Fibroblast of lung (primary cell): ENCODE results near the gene OR52B2. TPM values are rescaled to one million over a fixed set of nuclear protein-coding genes. Genes with fewer than 3 reads are reported as not detected.

Experiments
- DNase-seq, 2 donors: peaks; one replicate each; pipeline versions ENCODE4 v3.0.0 to v3.0.0-alpha.2; 2010; ENCODE audit warnings: low read depth in 2 of 2
- H2AFZ ChIP-seq: 2 replicates; pipeline ENCODE4 v1.5.1; 2012; ENCODE audit warnings: low read length, control low read depth, inconsistent platforms
- H3K27ac ChIP-seq: 2 replicates; pipeline ENCODE4 v1.5.1; 2011; ENCODE audit warnings: low read length, control low read depth; ENCODE audit not compliant: insufficient read depth
- H3K27me3 ChIP-seq: 2 replicates; pipeline ENCODE4 v1.5.1; 2011; ENCODE audit warnings: mild to moderate bottlenecking, low read length; ENCODE audit not compliant: control insufficient read depth, insufficient read depth
- H3K36me3 ChIP-seq: 2 replicates; pipeline ENCODE4 v1.5.1; 2011; ENCODE audit warnings: low read length; ENCODE audit not compliant: control insufficient read depth, insufficient read depth
- H3K4me1 ChIP-seq: 2 replicates; pipeline ENCODE4 v1.5.1; 2011; ENCODE audit warnings: low read length; ENCODE audit not compliant: control insufficient read depth, insufficient read depth; ENCODE audit errors: extremely low read depth
- H3K4me2 ChIP-seq: 2 replicates; pipeline ENCODE4 v1.5.1; 2011; ENCODE audit warnings: low read length, control low read depth; ENCODE audit not compliant: insufficient read depth; ENCODE audit errors: extremely low read depth
- H3K4me3 ChIP-seq, 4 experiments: fragments of 200-600 bp in 1 of 4; sonication (generic) in 1 of 4; replicated peaks in 1 of 4; 2 replicates each; pipeline ENCODE4 v1.5.1; 2011 to 2016; ENCODE audit warnings: low read length in 4 of 4, low read depth in 3 of 4, mild to moderate bottlenecking in 3 of 4, control low read depth in 2 of 4, inconsistent platforms in 1 of 4, mixed read lengths in 1 of 4; ENCODE audit not compliant: insufficient read depth in 1 of 4; ENCODE audit errors: control extremely low read depth in 1 of 4
- H3K79me2 ChIP-seq: 2 replicates; pipeline ENCODE4 v1.5.1; 2012; ENCODE audit warnings: mild to moderate bottlenecking, low read length, inconsistent platforms; ENCODE audit not compliant: control insufficient read depth, insufficient read depth
- H3K9ac ChIP-seq: 2 replicates; pipeline ENCODE4 v1.5.1; 2011; ENCODE audit warnings: mild to moderate bottlenecking, low read length, control low read depth; ENCODE audit not compliant: insufficient read depth
- H3K9me3 ChIP-seq: 2 replicates; pipeline ENCODE4 v1.5.1; 2012; ENCODE audit warnings: low read depth, low read length; ENCODE audit not compliant: control insufficient read depth, insufficient read depth
- H4K20me1 ChIP-seq: 2 replicates; pipeline ENCODE4 v1.5.1; 2011; ENCODE audit warnings: low read length; ENCODE audit not compliant: control insufficient read depth, insufficient read depth; ENCODE audit errors: extremely low read depth
- EZH2 ChIP-seq: IDR thresholded peaks from 2 replicates; pipeline ENCODE4 v1.5.1; 2012; ENCODE audit warnings: low read length, control low read depth, mild to moderate bottlenecking; ENCODE audit errors: missing control alignments
- polyA plus RNA-seq, 2 donors: library from polyadenylated mRNA; depleted of rRNA in 1 of 2; stranded (reverse) in 1 of 2; unstranded in 1 of 2; fragments of >200 nt; gene quantifications; 2 replicates each; pipeline ENCODE4 v1.2.1, GENCODE V29; 2011 to 2012; ENCODE audit warnings: missing spikeins in 1 of 2
- total RNA-seq: library from RNA; depleted of rRNA; stranded (reverse); fragments of >200 nt; gene quantifications from 2 replicates; pipeline ENCODE4 v1.2.1, GENCODE V29; 2014
- TF ChIP-seq, protein P1 (sequence below), 2 donors: IDR thresholded peaks in 1 of 2; conservative IDR thresholded peaks in 1 of 2; 1 replicate in 1 of 2; 2 replicates in 1 of 2; pipeline ENCODE4 v1.5.1; 2011 to 2012; ENCODE audit warnings: low read length in 2 of 2, control low read depth in 1 of 2, inconsistent platforms in 1 of 2, low read depth in 1 of 2, mild to moderate bottlenecking in 1 of 2

Gene OR52B2
- total and polyA plus RNA-seq, 2 donors (not counting 1 experiment from before 2014, with no cell fraction given): not detected

DNA sequence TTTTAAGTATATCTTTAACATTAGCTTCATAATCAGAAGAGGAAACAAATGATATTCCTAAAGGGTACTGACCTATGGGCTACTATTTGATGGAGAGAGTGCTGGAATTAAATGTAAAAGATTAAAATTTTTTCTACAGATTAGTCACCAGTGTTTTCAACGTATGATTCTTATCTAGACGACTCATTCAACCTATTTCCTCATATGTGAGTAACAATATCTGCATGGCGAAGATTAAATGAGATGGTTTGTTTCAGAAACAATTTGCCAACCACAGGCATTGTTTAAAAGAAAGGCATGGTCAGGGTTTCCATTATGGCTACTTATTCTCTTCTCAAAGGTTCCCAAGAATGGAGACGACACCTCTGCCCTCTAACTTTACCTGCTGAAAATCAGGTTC lies 42.2 kb downstream of the OR52B2 start:
- Histone ChIP-seq H3K4me2 (no peak overlapping the region), H3K36me3 (no peaks in the 10 kb centered on the region), H2AFZ (no peak overlapping the region), H3K27me3 (no peaks in the 10 kb centered on the region), H3K9ac (no peak overlapping the region), H3K79me2 (no peaks in the 10 kb centered on the region), H3K4me3 (no peak overlapping the region), H3K9me3 (no peaks in the 10 kb centered on the region), H4K20me1 (no peaks in the 10 kb centered on the region), H3K4me1 (no peaks in the 10 kb centered on the region), H3K27ac (no peak overlapping the region)
- TF ChIP-seq EZH2: no peak
- TF ChIP-seq, protein P1, sequence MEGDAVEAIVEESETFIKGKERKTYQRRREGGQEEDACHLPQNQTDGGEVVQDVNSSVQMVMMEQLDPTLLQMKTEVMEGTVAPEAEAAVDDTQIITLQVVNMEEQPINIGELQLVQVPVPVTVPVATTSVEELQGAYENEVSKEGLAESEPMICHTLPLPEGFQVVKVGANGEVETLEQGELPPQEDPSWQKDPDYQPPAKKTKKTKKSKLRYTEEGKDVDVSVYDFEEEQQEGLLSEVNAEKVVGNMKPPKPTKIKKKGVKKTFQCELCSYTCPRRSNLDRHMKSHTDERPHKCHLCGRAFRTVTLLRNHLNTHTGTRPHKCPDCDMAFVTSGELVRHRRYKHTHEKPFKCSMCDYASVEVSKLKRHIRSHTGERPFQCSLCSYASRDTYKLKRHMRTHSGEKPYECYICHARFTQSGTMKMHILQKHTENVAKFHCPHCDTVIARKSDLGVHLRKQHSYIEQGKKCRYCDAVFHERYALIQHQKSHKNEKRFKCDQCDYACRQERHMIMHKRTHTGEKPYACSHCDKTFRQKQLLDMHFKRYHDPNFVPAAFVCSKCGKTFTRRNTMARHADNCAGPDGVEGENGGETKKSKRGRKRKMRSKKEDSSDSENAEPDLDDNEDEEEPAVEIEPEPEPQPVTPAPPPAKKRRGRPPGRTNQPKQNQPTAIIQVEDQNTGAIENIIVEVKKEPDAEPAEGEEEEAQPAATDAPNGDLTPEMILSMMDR (conservative IDR thresholded peaks at IDR 0.05 in 1 of 2, IDR thresholded peaks at IDR 0.05 in 1 of 2; ENCODE audit: low read depth in 1 of 2, low read length in 2 of 2): no peak
- DNase-seq: no peak

DNA sequence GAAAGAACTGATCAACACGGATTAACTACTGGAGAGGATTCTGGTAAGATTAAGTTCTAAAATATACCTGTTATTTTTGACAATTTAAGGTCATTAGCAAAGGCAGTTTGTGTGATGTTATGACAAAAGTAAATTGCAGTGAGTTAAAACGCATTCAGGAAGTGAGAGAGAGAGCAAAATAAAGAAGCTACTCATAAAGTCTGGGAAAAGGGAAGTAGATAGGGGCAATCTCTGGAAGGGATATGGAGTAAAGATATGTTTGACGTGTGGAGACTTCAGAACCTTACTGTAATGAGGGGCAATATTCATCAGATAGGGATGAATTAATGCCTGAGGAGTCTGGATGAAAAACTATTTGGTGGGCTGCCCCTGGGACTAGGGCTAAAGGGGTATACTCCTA lies 45.9 kb downstream of the OR52B2 start:
- Histone ChIP-seq H3K27me3 (no peaks in the 10 kb centered on the region), H2AFZ (no peak overlapping the region), H3K4me3 (no peak overlapping the region), H3K79me2 (no peaks in the 10 kb centered on the region), H3K4me2 (no peak overlapping the region), H3K36me3 (no peaks in the 10 kb centered on the region), H3K4me1 (no peaks in the 10 kb centered on the region), H3K27ac (no peak overlapping the region), H4K20me1 (no peaks in the 10 kb centered on the region), H3K9ac (no peak overlapping the region), H3K9me3 (no peaks in the 10 kb centered on the region)
- no peak for DNase-seq
- TF ChIP-seq EZH2: no peak

Other genes starting within 250 kb of the OR52B2 start
- gene OR56A3, start 228.1 kb downstream of the OR52B2 start, total RNA-seq: not detected in 2 replicates
- gene OR56A3, start 228.1 kb downstream of the OR52B2 start, polyA plus RNA-seq: not detected in 2 replicates
- gene OR56A5, start 201.8 kb downstream of the OR52B2 start, total RNA-seq: not detected in 2 replicates
- gene OR56A5, start 201.8 kb downstream of the OR52B2 start, polyA plus RNA-seq: not detected in 2 replicates
- not detected in 2 replicates for gene OR52L1, start 183.3 kb downstream of the OR52B2 start, total RNA-seq
- not detected in 2 replicates for gene OR52L1, start 183.3 kb downstream of the OR52B2 start, polyA plus RNA-seq
- not detected in 2 replicates for gene OR56A4, start 163.4 kb downstream of the OR52B2 start, total RNA-seq
- gene OR56A4, start 163.4 kb downstream of the OR52B2 start, polyA plus RNA-seq: not detected in 2 replicates
- gene OR56A1, start 139.6 kb downstream of the OR52B2 start, total RNA-seq: not detected in 2 replicates
- not detected in 2 replicates for gene OR56A1, start 139.6 kb downstream of the OR52B2 start, polyA plus RNA-seq
- gene OR56B4, start 62.6 kb downstream of the OR52B2 start, total RNA-seq: not detected in 2 replicates
- not detected in 2 replicates for gene OR56B4, start 62.6 kb downstream of the OR52B2 start, polyA plus RNA-seq
- not detected in 2 replicates for gene OR52W1, start 28.9 kb upstream of the OR52B2 start, total RNA-seq
- not detected in 2 replicates for gene OR52W1, start 28.9 kb upstream of the OR52B2 start, polyA plus RNA-seq
- gene C11orf42, start 35.2 kb upstream of the OR52B2 start, total RNA-seq: not detected in 2 replicates
- gene C11orf42, start 35.2 kb upstream of the OR52B2 start, polyA plus RNA-seq: not detected in 2 replicates
- 6.9 and 15.4 TPM in 2 replicates for gene FHIP1B, start 64.3 kb upstream of the OR52B2 start, total RNA-seq
- gene FHIP1B, start 64.3 kb upstream of the OR52B2 start, polyA plus RNA-seq: 9.2 and 10.3 TPM in 2 replicates
- 0.17 TPM in 1 of 2 replicates, not detected in the other for gene CNGA4, start 68.8 kb upstream of the OR52B2 start, total RNA-seq
- gene CNGA4, start 68.8 kb upstream of the OR52B2 start, polyA plus RNA-seq: 0.06 TPM in 1 of 2 replicates, not detected in the other
- not detected in 2 replicates for gene CCKBR, start 89.5 kb upstream of the OR52B2 start, total RNA-seq
- gene CCKBR, start 89.5 kb upstream of the OR52B2 start, polyA plus RNA-seq: not detected in 2 replicates
- 87.9 and 92.5 TPM in 2 replicates for gene CAVIN3, start 150.2 kb upstream of the OR52B2 start, total RNA-seq
- 50.9 and 81.0 TPM in 2 replicates for gene CAVIN3, start 150.2 kb upstream of the OR52B2 start, polyA plus RNA-seq
- gene SMPD1, start 220.1 kb upstream of the OR52B2 start, total RNA-seq: 33.9 and 52.2 TPM in 2 replicates
- 74.9 and 97.9 TPM in 2 replicates for gene SMPD1, start 220.1 kb upstream of the OR52B2 start, polyA plus RNA-seq
- gene APBB1, start 248.8 kb upstream of the OR52B2 start, total RNA-seq: 56.2 and 73.7 TPM in 2 replicates
- 33.5 and 39.1 TPM in 2 replicates for gene APBB1, start 248.8 kb upstream of the OR52B2 start, polyA plus RNA-seq